Endothelial cell of umbilical vein (primary cell): Measurements from ENCODE around the gene VPS37D. TPM values are rescaled to one million over a fixed set of nuclear protein-coding genes. Genes with fewer than 3 reads are reported as not detected.

ENCODE experiments used
- BruUV-seq: library from RNA; stranded (reverse); fragments of 400-500 nt; replicated peaks from 2 replicates; lab custom pipeline; 2021; lab: Mats Ljungman, UMichigan
- CTCF ChIA-PET: fragments of 300-600, 350-600 bp; sonication (Branson Sonifier 250); formaldehyde crosslinking; loops from one replicate; lab custom pipeline; 2021; ENCODE audit warnings: antibody characterized with exemption, inconsistent platforms; lab: Charles Lee
- POLR2A ChIA-PET: fragments of 300-600, 350-600 bp; sonication (Branson Sonifier 250); formaldehyde crosslinking; loops from one replicate; lab custom pipeline; 2021; ENCODE audit warnings: antibody characterized with exemption, inconsistent platforms; lab: Charles Lee
- DNase-seq: peaks from one replicate; pipeline ENCODE4 v3.0.0-alpha.2; 2011; ENCODE audit warnings: low read depth, low spot score
- FAIRE-seq: peaks from 2 replicates; lab custom pipeline; 2011; peaks lifted over from hg19 to GRCh38; lab: Jason Lieb, UNC
- H2AFZ ChIP-seq: 2 replicates; pipeline ENCODE4 v1.6.0; 2012; ENCODE audit warnings: low read depth, low read length, control low read depth, inconsistent platforms
- H3K27ac ChIP-seq: 2 replicates; pipeline ENCODE4 v1.5.1; 2011; ENCODE audit warnings: low read depth, mild to moderate bottlenecking, control low read depth, low read length, moderate library complexity; ENCODE audit not compliant: insufficient read depth
- H3K27me3 ChIP-seq, 2 experiments: 2 replicates each; pipeline versions ENCODE4 v1.6.0 to v1.6.1; 2011; ENCODE audit warnings: low read length in 2 of 2, mixed read lengths in 1 of 2; ENCODE audit not compliant: control insufficient read depth in 2 of 2, insufficient read depth in 2 of 2
- H3K36me3 ChIP-seq, 2 experiments: 2 replicates in 1 of 2; 3 replicates in 1 of 2; pipeline ENCODE4 v1.5.1; 2011; ENCODE audit warnings: low read length in 2 of 2, mild to moderate bottlenecking in 1 of 2, moderate library complexity in 1 of 2; ENCODE audit not compliant: control insufficient read depth in 2 of 2, insufficient read depth in 2 of 2; ENCODE audit errors: extremely low read depth in 1 of 2
- H3K4me1 ChIP-seq: 3 replicates; pipeline ENCODE4 v1.5.1; 2011; ENCODE audit warnings: mild to moderate bottlenecking, low read length; ENCODE audit not compliant: control insufficient read depth, insufficient read depth; ENCODE audit errors: extremely low read depth
- H3K4me2 ChIP-seq: 2 replicates; pipeline ENCODE4 v1.6.1; 2011; ENCODE audit warnings: low read length, control low read depth, mixed read lengths; ENCODE audit not compliant: insufficient read depth
- H3K4me3 ChIP-seq, 3 experiments: fragments of 200-600 bp in 1 of 3; sonication (generic), shearing (Covaris generic) in 1 of 3; replicated peaks in 1 of 3; 2 replicates each; pipeline ENCODE4 v1.5.1; 2011 to 2016; ENCODE audit warnings: control low read depth in 3 of 3, low read length in 3 of 3, mild to moderate bottlenecking in 2 of 3, inconsistent platforms in 1 of 3, low read depth in 1 of 3, moderate library complexity in 1 of 3; ENCODE audit not compliant: insufficient read depth in 1 of 3
- H3K79me2 ChIP-seq: 2 replicates; pipeline ENCODE4 v1.6.0; 2012; ENCODE audit warnings: low read length, inconsistent platforms; ENCODE audit not compliant: control insufficient read depth, insufficient read depth
- H3K9ac ChIP-seq: replicated peaks from 2 replicates; pipeline ENCODE3; 2011; ENCODE audit warnings: low read length, control low read depth; ENCODE audit not compliant: insufficient read depth; ENCODE audit errors: extremely low read depth
- H3K9me1 ChIP-seq: replicated peaks from 3 replicates; pipeline ENCODE4 v1.6.0; 2011; ENCODE audit warnings: mild to moderate bottlenecking, low read length; ENCODE audit not compliant: control insufficient read depth, insufficient read depth; ENCODE audit errors: extremely low read depth
- H3K9me3 ChIP-seq: replicated peaks from 2 replicates; pipeline ENCODE4 v1.5.1; 2012; ENCODE audit warnings: low read length, inconsistent platforms; ENCODE audit not compliant: control insufficient read depth, insufficient read depth
- H4K20me1 ChIP-seq: replicated peaks from 2 replicates; pipeline ENCODE3; 2011; ENCODE audit warnings: mild to moderate bottlenecking, low read length; ENCODE audit not compliant: control insufficient read depth, insufficient read depth; ENCODE audit errors: extremely low read depth
- CTCF ChIP-seq, 2 donors: IDR thresholded peaks; 1 replicate in 1 of 2; 2 replicates in 1 of 2; pipeline ENCODE4 v1.5.1; 2011; ENCODE audit warnings: low read length in 2 of 2, mild to moderate bottlenecking in 2 of 2, moderate library complexity in 2 of 2, control low read depth in 1 of 2, inconsistent platforms in 1 of 2, low read depth in 1 of 2; ENCODE audit not compliant: insufficient read depth in 1 of 2; ENCODE audit errors: extremely low read depth in 1 of 2
- EZH2 ChIP-seq: IDR thresholded peaks from 2 replicates; pipeline ENCODE4 v1.6.1; 2012; ENCODE audit warnings: borderline replicate concordance, low read depth, mild to moderate bottlenecking, moderate library complexity, low read length, inconsistent platforms; ENCODE audit not compliant: severe bottlenecking
- FOS ChIP-seq: IDR thresholded peaks from 2 replicates; pipeline ENCODE4 v1.6.1; 2011; ENCODE audit warnings: mild to moderate bottlenecking, low read length, moderate library complexity, borderline replicate concordance; ENCODE audit not compliant: insufficient read depth
- GATA2 ChIP-seq: IDR thresholded peaks from 2 replicates; pipeline ENCODE4 v1.7.0; 2011; ENCODE audit warnings: low read depth, mild to moderate bottlenecking, moderate library complexity, mixed read lengths, low read length; ENCODE audit not compliant: insufficient read length, insufficient read depth
- JUN ChIP-seq: IDR thresholded peaks from 2 replicates; pipeline ENCODE4 v1.6.1; 2011; ENCODE audit warnings: borderline replicate concordance, low read depth; ENCODE audit not compliant: insufficient read length, insufficient read depth
- MAX ChIP-seq: IDR thresholded peaks from 2 replicates; pipeline ENCODE4 v1.6.1; 2011; ENCODE audit not compliant: insufficient read depth, insufficient read length
- MYC ChIP-seq: IDR thresholded peaks from one replicate; pipeline ENCODE4 v1.6.1; 2011; ENCODE audit warnings: mild to moderate bottlenecking, low read depth, low read length
- POLR2A ChIP-seq: IDR thresholded peaks from 2 replicates; pipeline ENCODE4 v1.6.1; 2012; ENCODE audit warnings: low read depth, mild to moderate bottlenecking, control low read depth, low read length
- POLR2AphosphoS5 ChIP-seq: IDR thresholded peaks from 2 replicates; pipeline ENCODE4 v1.6.1; 2012; ENCODE audit warnings: low read depth, mild to moderate bottlenecking, control low read depth, low read length, moderate library complexity; ENCODE audit not compliant: insufficient read depth
- dilution Hi-C: fragments of 300-500 bp; cut with MboI; formaldehyde crosslinking; loops from one replicate; pipeline ENCODE4 v1.15.0; 2019; ENCODE audit warnings: low sequenced_read_pairs; ENCODE audit not compliant: extremely low pct_ligation_motif_present
- intact Hi-C: fragments of 100-400 bp; cut with micrococcal nuclease; formaldehyde crosslinking; loops from one replicate; pipeline ENCODE4 v1.10.0; 2022
- polyA plus RNA-seq, 4 experiments: library from polyadenylated mRNA; depleted of rRNA in 3 of 4; stranded (reverse) in 3 of 4; unstranded in 1 of 4; fragments of >200 nt; gene quantifications; 2 replicates each; pipeline versions ENCODE4 v1.2.1 to v1.2.3, GENCODE V29; 2011 to 2012; ENCODE audit warnings: missing spikeins in 1 of 4
- total RNA-seq: library from RNA; stranded (reverse); gene quantifications from 2 replicates; pipeline ENCODE4 v1.2.3, GENCODE V29; 2021

The VPS37D gene
- total and polyA plus RNA-seq, 2 donors (not counting 3 experiments of a cell fraction or from before 2014, with no cell fraction given): 2.0 to 2.1 TPM

GRCh38 chr7:73669858-73670385, 2.3 kb downstream of the VPS37D start:
- Histone ChIP-seq H3K9me1 (no peaks in the 10 kb centered on the region), H2AFZ (no peak overlapping the region), H3K4me3 (no peak overlapping the region), H4K20me1 (no peaks in the 10 kb centered on the region), H3K4me1 (peaks cover 3% of the 10 kb centered on the region), H3K27ac (no peak overlapping the region), H3K27me3 (peaks cover 0 to 2% of the 10 kb centered on the region in 2 experiments), H3K9me3 (no peaks in the 10 kb centered on the region), H3K4me2 (no peak overlapping the region), H3K36me3 (no peaks in the 10 kb centered on the region), H3K79me2 (no peaks in the 10 kb centered on the region), H3K9ac (no peak overlapping the region)
- intact Hi-C loops (loop anchor here (5.0 kb wide), 1 partner anchor 43 kb away; no protein-coding TSS in a partner anchor), dilution Hi-C loops (no loop called here)
- POLR2A ChIA-PET: no interaction called here
- FAIRE-seq: no peak
- no TSS peak for BruUV-seq
- no peak for DNase-seq
- TF ChIP-seq POLR2A (no peak), EZH2 (no peak), MYC (no peak), FOS (no peak), GATA2 (no peak), MAX (no peak), POLR2AphosphoS5 (no peak), JUN (no peak), CTCF (IDR thresholded peaks at IDR 0.05; ENCODE audit: extremely low read depth in 1 of 2, insufficient read depth in 1 of 2, low read depth in 1 of 2, low read length in 2 of 2) (no peak)
- CTCF ChIA-PET: interaction anchor here (3.1 to 4.8 kb wide), 3 partner anchors 40 to 64 kb away, joined by 12 to 57 read pairs (median 22); no protein-coding TSS in a partner anchor
